ENCODE results near the gene DAAM1.

The DAAM1 gene

DNA sequence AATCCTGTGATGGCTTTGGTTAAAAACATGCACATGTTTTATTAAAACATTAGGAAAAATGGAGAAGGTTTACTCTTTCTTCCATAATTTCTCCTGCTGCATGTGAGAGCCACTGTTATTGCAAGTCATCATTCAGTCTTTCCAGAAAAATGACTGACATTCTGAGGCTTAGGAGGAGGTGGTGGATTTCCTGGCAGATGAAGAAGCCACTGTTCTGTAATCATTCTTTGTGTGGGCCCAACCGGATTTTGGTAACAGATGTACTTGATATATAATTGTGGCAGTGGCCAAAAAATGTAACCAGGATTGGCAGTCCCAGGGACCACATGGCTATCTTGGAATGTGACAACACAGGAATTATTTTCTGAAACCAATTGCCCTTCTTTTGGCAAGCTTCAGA lies 120.2 kb downstream of the DAAM1 start:
- peak in 2 of 3 donors; percentile 35 to 50 for DNase-seq
- CTCF ChIA-PET, result no interaction called here
- H3K4me1 ChIP-seq (ENCODE audit: control extremely low read depth in 1 of 4, control insufficient read depth in 4 of 4, insufficient read depth in 4 of 4, low read length in 3 of 4), result peaks cover 2 to 26% (median 11%) of the 10 kb centered on the region in 4 experiments
- no peaks in the 10 kb centered on the region for H3K27me3 ChIP-seq (replicated peaks in 2 of 5; ENCODE audit: control insufficient read depth in 4 of 5, insufficient read depth in 5 of 5, low read length in 4 of 5)
- H3K27ac ChIP-seq (ENCODE audit: insufficient read depth in 1 of 2, low read depth in 1 of 2, low read length in 2 of 2, poor library complexity in 1 of 2, severe bottlenecking in 2 of 2), result no peak overlapping the region
- peak overlapping the region in 1 of 7 experiments; percentile 0 for H3K4me3 ChIP-seq (ENCODE audit: control insufficient read depth in 1 of 7, extremely low read depth in 1 of 7, insufficient read depth in 4 of 7, low read depth in 2 of 7, low read length in 6 of 7)
- H3K36me3 ChIP-seq (ENCODE audit: control insufficient read depth in 4 of 4, insufficient read depth in 4 of 4, low read length in 3 of 4), result no peaks in the 10 kb centered on the region
- no peaks in the 10 kb centered on the region for H3K9me3 ChIP-seq (ENCODE audit: control extremely low read depth in 1 of 5, control insufficient read depth in 4 of 5, insufficient read depth in 2 of 5, low read depth in 1 of 5, low read length in 4 of 5)
- WGBS (ENCODE audit: insufficient coverage), result 0% methylated on average over 1 of the region's 1 CpG
- POLR2A ChIA-PET, result no interaction called here

DNA sequence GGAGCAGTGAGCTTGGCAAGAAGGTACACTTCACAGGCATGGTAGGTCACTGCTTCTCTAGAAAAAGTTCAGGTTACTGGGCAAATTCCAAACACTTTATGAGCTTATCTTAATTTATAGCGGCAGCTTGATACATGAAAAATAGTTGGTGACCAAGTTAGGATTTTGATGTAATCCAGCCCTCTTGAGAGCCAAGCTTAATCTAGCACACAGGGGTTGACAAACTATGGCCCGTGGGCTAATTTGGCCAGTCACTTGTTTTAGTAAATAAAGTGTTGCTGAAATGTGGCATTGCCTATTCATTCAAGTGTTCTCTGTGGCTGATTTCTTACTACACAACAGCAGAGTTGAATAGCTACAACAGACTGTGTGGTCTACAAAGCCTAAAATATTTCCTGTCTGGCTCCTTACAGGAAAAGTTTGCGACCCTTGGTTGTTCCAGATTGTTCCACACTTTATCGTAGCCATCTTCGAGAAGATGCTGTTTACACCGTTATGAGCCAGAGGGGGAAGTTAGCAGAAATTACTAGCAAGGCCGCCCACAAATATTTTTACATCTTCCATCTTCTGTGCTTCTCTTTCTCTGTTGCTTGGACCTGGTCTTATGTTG lies 120.9 kb downstream of the DAAM1 start:
- ChIA-PET CTCF (no interaction called here), POLR2A (no interaction called here)
- H3K27ac ChIP-seq (ENCODE audit: insufficient read depth in 1 of 2, low read depth in 1 of 2, low read length in 2 of 2, poor library complexity in 1 of 2, severe bottlenecking in 2 of 2), result no peak overlapping the region
- H3K9me3 ChIP-seq (ENCODE audit: control extremely low read depth in 1 of 5, control insufficient read depth in 4 of 5, insufficient read depth in 2 of 5, low read depth in 1 of 5, low read length in 4 of 5), result no peaks in the 10 kb centered on the region
- 28% methylated on average over 6 of the region's 7 CpGs for WGBS (ENCODE audit: insufficient coverage)
- no peaks in the 10 kb centered on the region for H3K36me3 ChIP-seq (ENCODE audit: control insufficient read depth in 4 of 4, insufficient read depth in 4 of 4, low read length in 3 of 4)
- H3K4me1 ChIP-seq (ENCODE audit: control extremely low read depth in 1 of 4, control insufficient read depth in 4 of 4, insufficient read depth in 4 of 4, low read length in 3 of 4), result peaks cover 2 to 26% (median 11%) of the 10 kb centered on the region in 4 experiments
- DNase-seq, result peak in 2 of 3 donors; percentile 19 to 33
- H3K27me3 ChIP-seq (replicated peaks in 2 of 5; ENCODE audit: control insufficient read depth in 4 of 5, insufficient read depth in 5 of 5, low read length in 4 of 5), result no peaks in the 10 kb centered on the region
- no peak overlapping the region for H3K4me3 ChIP-seq (ENCODE audit: control insufficient read depth in 1 of 7, extremely low read depth in 1 of 7, insufficient read depth in 4 of 7, low read depth in 2 of 7, low read length in 6 of 7)

DNA sequence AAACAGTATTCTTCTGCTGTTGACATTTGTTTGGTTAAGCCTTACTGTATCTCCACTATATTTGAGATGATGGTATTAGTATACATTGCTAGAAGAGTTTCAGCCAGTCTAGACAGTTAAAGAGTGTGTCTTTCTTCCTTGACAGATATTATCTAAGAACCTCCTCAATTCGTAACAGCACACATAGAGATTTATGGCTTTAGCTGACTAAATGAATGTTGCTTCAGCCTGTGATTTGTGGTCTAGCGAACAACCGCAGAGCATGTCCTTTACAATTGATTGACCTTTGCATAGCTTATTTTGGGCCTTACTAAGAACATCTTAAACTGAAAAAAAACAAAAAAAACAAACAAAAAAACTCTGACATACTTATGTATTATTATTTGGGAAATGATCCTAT lies 122.2 kb downstream of the DAAM1 start:
- CTCF ChIA-PET, result interaction anchor here (0.7 kb wide), 1 partner anchor 8 kb away, joined by 3 read pairs; no protein-coding TSS in a partner anchor
- Histone ChIP-seq H3K4me1 (ENCODE audit: control extremely low read depth in 1 of 4, control insufficient read depth in 4 of 4, insufficient read depth in 4 of 4, low read length in 3 of 4) (peaks cover 4 to 31% (median 12%) of the 10 kb centered on the region in 4 experiments), H3K27me3 (replicated peaks in 2 of 5; ENCODE audit: control insufficient read depth in 4 of 5, insufficient read depth in 5 of 5, low read length in 4 of 5) (no peaks in the 10 kb centered on the region), H3K4me3 (ENCODE audit: control insufficient read depth in 1 of 7, extremely low read depth in 1 of 7, insufficient read depth in 4 of 7, low read depth in 2 of 7, low read length in 6 of 7) (no peak overlapping the region), H3K9me3 (ENCODE audit: control extremely low read depth in 1 of 5, control insufficient read depth in 4 of 5, insufficient read depth in 2 of 5, low read depth in 1 of 5, low read length in 4 of 5) (no peaks in the 10 kb centered on the region), H3K27ac (ENCODE audit: insufficient read depth in 1 of 2, low read depth in 1 of 2, low read length in 2 of 2, poor library complexity in 1 of 2, severe bottlenecking in 2 of 2) (no peak overlapping the region), H3K36me3 (ENCODE audit: control insufficient read depth in 4 of 4, insufficient read depth in 4 of 4, low read length in 3 of 4) (no peaks in the 10 kb centered on the region)
- POLR2A ChIA-PET, result no interaction called here
- DNase-seq, result peak in 2 of 3 donors; percentile 46 to 57
- WGBS (ENCODE audit: insufficient coverage), result 0% methylated on average over 1 of the region's 3 CpGs

DNA sequence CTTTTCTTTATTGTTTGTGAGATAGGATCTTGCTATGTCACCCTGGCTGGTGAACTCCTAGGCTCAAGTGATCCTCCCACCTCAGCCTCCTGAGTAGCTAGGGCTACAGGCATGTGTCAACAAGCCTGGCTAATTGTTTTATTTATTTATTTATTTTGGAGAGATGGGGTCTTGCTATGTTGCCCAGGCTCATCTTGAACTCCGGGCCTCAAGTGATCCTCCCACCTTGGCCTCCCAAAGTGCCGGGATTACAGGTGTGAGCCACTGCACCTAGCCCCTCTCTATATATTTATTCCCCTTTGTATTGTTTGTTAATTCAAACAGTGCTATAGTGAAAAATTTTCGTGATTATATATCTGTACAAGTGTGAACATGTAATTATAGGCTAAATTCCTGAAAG lies 123.3 kb downstream of the DAAM1 start:
- H3K27ac ChIP-seq (ENCODE audit: insufficient read depth in 1 of 2, low read depth in 1 of 2, low read length in 2 of 2, poor library complexity in 1 of 2, severe bottlenecking in 2 of 2), result no peak overlapping the region
- no peak for DNase-seq
- ChIA-PET CTCF (no interaction called here), POLR2A (no interaction called here)
- peaks cover 4 to 40% (median 16%) of the 10 kb centered on the region in 4 experiments for H3K4me1 ChIP-seq (ENCODE audit: control extremely low read depth in 1 of 4, control insufficient read depth in 4 of 4, insufficient read depth in 4 of 4, low read length in 3 of 4)
- H3K36me3 ChIP-seq (ENCODE audit: control insufficient read depth in 4 of 4, insufficient read depth in 4 of 4, low read length in 3 of 4), result no peaks in the 10 kb centered on the region
- H3K9me3 ChIP-seq (ENCODE audit: control extremely low read depth in 1 of 5, control insufficient read depth in 4 of 5, insufficient read depth in 2 of 5, low read depth in 1 of 5, low read length in 4 of 5), result no peaks in the 10 kb centered on the region
- no peak overlapping the region for H3K4me3 ChIP-seq (ENCODE audit: control insufficient read depth in 1 of 7, extremely low read depth in 1 of 7, insufficient read depth in 4 of 7, low read depth in 2 of 7, low read length in 6 of 7)
- no CpG with 5 or more reads among the region's 3 CpGs for WGBS (ENCODE audit: insufficient coverage)
- H3K27me3 ChIP-seq (replicated peaks in 2 of 5; ENCODE audit: control insufficient read depth in 4 of 5, insufficient read depth in 5 of 5, low read length in 4 of 5), result no peaks in the 10 kb centered on the region

DNA sequence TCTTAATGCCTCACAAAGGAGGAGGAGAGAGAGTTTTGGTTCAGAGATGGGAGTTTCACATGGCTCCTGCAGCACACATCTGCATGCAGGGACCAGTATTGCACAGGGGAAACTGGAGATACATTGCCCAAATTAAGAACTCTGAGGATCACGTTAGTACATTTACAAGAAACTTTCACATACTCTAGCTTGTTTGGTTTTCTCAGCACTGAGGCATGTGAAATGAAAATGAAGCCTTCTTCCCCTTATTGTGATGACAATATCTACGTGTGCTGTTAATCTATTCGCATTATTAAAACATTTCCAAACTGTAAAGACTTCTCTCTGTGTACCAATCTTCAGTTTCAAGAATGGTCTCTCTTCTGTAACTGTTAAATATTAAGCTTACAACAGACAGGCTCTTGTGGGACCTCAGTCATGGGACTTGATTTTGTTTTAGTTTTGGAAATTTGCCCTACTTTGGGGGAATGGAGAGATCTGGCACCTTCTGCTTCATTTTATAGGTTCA lies 124.7 kb downstream of the DAAM1 start:
- 88% methylated on average over 1 of the region's 3 CpGs for WGBS (ENCODE audit: insufficient coverage)

DNA sequence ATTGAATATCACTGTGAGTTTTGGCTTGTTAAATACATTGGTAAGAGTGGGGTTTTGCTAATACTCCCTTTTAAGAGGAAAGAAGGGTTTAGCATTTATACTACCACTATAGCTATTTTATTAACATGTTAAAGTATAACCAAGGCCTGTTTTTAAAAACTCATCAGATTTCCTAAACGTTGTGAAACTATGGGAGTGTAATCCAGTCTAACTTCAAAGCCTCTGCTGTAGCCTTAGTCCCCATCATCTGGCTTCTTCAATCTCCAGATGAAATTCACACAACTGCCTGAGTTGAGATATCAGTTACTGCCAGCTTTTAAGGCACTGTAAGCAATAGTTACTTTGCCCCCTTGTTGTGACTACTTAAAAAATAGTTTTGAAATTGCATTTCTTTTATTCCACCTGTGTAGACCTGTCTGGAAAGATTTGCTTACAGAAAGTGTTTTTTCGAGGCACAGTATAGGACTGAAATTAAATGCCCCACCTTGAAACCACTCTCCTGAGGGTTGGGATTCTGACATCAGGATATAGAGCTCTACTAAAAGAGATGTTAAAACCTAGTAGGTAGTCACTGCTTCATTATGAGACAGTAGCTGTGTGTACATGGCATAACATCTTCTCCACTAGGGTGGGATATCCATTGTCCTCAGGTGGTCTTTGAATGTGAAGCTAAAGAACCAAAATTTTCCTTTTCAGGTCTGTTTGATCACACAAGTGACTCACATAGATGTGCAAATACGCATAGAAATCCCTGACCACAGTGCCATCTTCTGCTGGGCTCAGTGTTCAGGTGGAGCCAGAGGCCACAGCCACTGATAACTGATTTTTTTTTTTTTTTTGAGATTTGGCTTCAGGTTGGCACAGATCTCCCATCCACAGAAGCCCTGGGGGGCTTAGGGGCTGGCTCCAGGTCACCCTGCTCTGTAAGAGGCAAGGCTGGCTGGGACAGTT lies 125.5 kb downstream of the DAAM1 start:
- no peak overlapping the region for H3K27ac ChIP-seq (ENCODE audit: insufficient read depth in 1 of 2, low read depth in 1 of 2, low read length in 2 of 2, poor library complexity in 1 of 2, severe bottlenecking in 2 of 2)
- H3K9me3 ChIP-seq (ENCODE audit: control extremely low read depth in 1 of 5, control insufficient read depth in 4 of 5, insufficient read depth in 2 of 5, low read depth in 1 of 5, low read length in 4 of 5), result no peaks in the 10 kb centered on the region
- no peak overlapping the region for H3K4me3 ChIP-seq (ENCODE audit: control insufficient read depth in 1 of 7, extremely low read depth in 1 of 7, insufficient read depth in 4 of 7, low read depth in 2 of 7, low read length in 6 of 7)
- no peaks in the 10 kb centered on the region for H3K27me3 ChIP-seq (replicated peaks in 2 of 5; ENCODE audit: control insufficient read depth in 4 of 5, insufficient read depth in 5 of 5, low read length in 4 of 5)
- ChIA-PET CTCF (interaction anchor here (1.3 kb wide), 1 partner anchor 23 kb away, joined by 3 read pairs; no protein-coding TSS in a partner anchor), POLR2A (no interaction called here)
- no peaks in the 10 kb centered on the region for H3K36me3 ChIP-seq (ENCODE audit: control insufficient read depth in 4 of 4, insufficient read depth in 4 of 4, low read length in 3 of 4)
- DNase-seq, result no peak
- WGBS (ENCODE audit: insufficient coverage), result 95% methylated on average over 3 of the region's 3 CpGs
- H3K4me1 ChIP-seq (ENCODE audit: control extremely low read depth in 1 of 4, control insufficient read depth in 4 of 4, insufficient read depth in 4 of 4, low read length in 3 of 4), result peaks cover 4 to 31% (median 12%) of the 10 kb centered on the region in 4 experiments

More for the DNA sequence above, 124.7 kb downstream of the DAAM1 start:
- H3K4me3 ChIP-seq (ENCODE audit: control insufficient read depth in 1 of 7, extremely low read depth in 1 of 7, insufficient read depth in 4 of 7, low read depth in 2 of 7, low read length in 6 of 7), result no peak overlapping the region
- no peak overlapping the region for H3K27ac ChIP-seq (ENCODE audit: insufficient read depth in 1 of 2, low read depth in 1 of 2, low read length in 2 of 2, poor library complexity in 1 of 2, severe bottlenecking in 2 of 2)
- H3K27me3 ChIP-seq (replicated peaks in 2 of 5; ENCODE audit: control insufficient read depth in 4 of 5, insufficient read depth in 5 of 5, low read length in 4 of 5), result no peaks in the 10 kb centered on the region
- H3K9me3 ChIP-seq (ENCODE audit: control extremely low read depth in 1 of 5, control insufficient read depth in 4 of 5, insufficient read depth in 2 of 5, low read depth in 1 of 5, low read length in 4 of 5), result no peaks in the 10 kb centered on the region
- H3K4me1 ChIP-seq (ENCODE audit: control extremely low read depth in 1 of 4, control insufficient read depth in 4 of 4, insufficient read depth in 4 of 4, low read length in 3 of 4), result peaks cover 4 to 39% (median 16%) of the 10 kb centered on the region in 4 experiments
- POLR2A ChIA-PET, result no interaction called here
- no peaks in the 10 kb centered on the region for H3K36me3 ChIP-seq (ENCODE audit: control insufficient read depth in 4 of 4, insufficient read depth in 4 of 4, low read length in 3 of 4)
- CTCF ChIA-PET, result no interaction called here
- DNase-seq, result no peak

Measured in common myeloid progenitor, CD34-positive (primary cell).